Measurements from ENCODE around the gene NKX3-2.

DNA sequence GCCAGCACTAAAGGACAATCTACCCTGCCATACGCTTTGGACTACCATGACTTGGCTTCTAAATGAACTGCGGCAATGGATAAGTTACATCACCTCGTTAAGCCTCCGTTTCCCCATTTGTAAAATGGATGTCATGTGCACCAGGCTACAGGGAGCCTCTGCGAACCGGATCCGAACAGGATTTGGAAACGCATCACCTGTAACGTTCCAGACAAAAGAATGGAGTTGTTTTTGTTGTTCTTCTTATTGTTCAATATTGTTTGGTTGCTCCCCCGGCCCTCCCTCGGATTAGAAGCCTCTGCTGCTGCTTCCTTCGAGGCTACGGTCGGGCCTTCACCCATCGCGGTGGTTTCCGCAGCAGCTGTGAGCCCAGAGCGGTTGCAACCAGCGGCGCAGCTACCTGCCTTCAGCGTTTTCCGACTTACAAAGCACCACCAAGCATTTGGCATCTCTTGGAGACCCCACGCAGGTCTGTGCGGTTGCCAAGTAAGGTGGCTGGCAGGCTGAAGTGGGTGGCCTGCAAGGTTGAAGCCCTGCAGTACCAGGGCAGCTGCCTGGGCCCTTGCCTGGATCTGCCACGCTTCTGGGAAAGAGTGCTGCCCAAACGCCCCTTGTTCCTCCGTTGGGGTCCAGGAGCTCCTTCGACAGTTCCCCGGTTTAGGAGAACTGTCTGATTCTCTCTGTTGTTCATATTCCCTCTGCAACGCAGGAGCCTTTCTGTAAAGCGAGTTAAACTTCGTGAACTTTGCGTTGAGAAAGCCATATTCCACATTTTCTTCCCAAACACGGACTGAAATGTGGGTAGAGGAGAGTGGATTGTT, 7.1 kb downstream of the NKX3-2 start:
- TF ChIP-seq, protein P1, sequence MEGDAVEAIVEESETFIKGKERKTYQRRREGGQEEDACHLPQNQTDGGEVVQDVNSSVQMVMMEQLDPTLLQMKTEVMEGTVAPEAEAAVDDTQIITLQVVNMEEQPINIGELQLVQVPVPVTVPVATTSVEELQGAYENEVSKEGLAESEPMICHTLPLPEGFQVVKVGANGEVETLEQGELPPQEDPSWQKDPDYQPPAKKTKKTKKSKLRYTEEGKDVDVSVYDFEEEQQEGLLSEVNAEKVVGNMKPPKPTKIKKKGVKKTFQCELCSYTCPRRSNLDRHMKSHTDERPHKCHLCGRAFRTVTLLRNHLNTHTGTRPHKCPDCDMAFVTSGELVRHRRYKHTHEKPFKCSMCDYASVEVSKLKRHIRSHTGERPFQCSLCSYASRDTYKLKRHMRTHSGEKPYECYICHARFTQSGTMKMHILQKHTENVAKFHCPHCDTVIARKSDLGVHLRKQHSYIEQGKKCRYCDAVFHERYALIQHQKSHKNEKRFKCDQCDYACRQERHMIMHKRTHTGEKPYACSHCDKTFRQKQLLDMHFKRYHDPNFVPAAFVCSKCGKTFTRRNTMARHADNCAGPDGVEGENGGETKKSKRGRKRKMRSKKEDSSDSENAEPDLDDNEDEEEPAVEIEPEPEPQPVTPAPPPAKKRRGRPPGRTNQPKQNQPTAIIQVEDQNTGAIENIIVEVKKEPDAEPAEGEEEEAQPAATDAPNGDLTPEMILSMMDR (conservative IDR thresholded peaks at IDR 0.05 in 1 of 2, IDR thresholded peaks at IDR 0.05 in 1 of 2; ENCODE audit: extremely low read depth in 1 of 2, insufficient read depth in 1 of 2, low read depth in 1 of 2, low read length in 2 of 2) = no peak
- TF ChIP-seq EZH2 (IDR thresholded peaks at IDR 0.05; ENCODE audit: borderline replicate concordance, low read length) = peak; percentile 85

Data from mammary epithelial cell (primary cell).